A673 (cell line): Measurements from ENCODE around the gene TBL2. TPM values are rescaled to one million over a fixed set of nuclear protein-coding genes. Genes with fewer than 3 reads are reported as not detected.

Experiments used
- BruUV-seq: library from RNA; stranded (reverse); fragments of 400-500 nt; replicated peaks from 2 replicates; lab custom pipeline; 2021; lab: Mats Ljungman, UMichigan
- CTCF ChIA-PET: fragments of 300-600 bp; sonication (Branson Sonifier 250); formaldehyde crosslinking; loops from one replicate; lab custom pipeline; 2022; ENCODE audit warnings: antibody characterized with exemption; lab: Charles Lee
- POLR2A ChIA-PET: fragments of 300-600 bp; sonication (Branson Sonifier 250); formaldehyde crosslinking; loops from one replicate; lab custom pipeline; 2022; ENCODE audit warnings: antibody characterized with exemption; ENCODE audit not compliant: low non-redundant PET; lab: Charles Lee
- DNase-seq: peaks from one replicate; pipeline ENCODE4 v3.0.0-alpha.2; 2015; ENCODE audit warnings: low spot score
- H3K27ac ChIP-seq: fragments of 200-600 bp; sonication (generic); 2 replicates; pipeline ENCODE4 v1.5.1; 2016; ENCODE audit warnings: mixed run types, low read depth, mild to moderate bottlenecking, mixed read lengths, antibody characterized with exemption, low read length; ENCODE audit not compliant: poor library complexity, severe bottlenecking
- H3K27me3 ChIP-seq: fragments of 200-600 bp; sonication (generic); replicated peaks from 2 replicates; pipeline ENCODE4 v1.6.1; 2017; ENCODE audit warnings: mixed run types, low read depth, mild to moderate bottlenecking, mixed read lengths, antibody characterized with exemption, low read length; ENCODE audit not compliant: insufficient read depth, poor library complexity
- H3K36me3 ChIP-seq: fragments of 200-600 bp; sonication (generic); 2 replicates; pipeline ENCODE4 v1.6.1; 2016; ENCODE audit warnings: mixed run types, mild to moderate bottlenecking, mixed read lengths, antibody characterized with exemption, low read length; ENCODE audit not compliant: insufficient read depth, poor library complexity, severe bottlenecking
- H3K4me1 ChIP-seq: fragments of 200-600 bp; sonication (generic); 2 replicates; pipeline ENCODE4 v1.6.1; 2017; ENCODE audit warnings: mixed run types, mild to moderate bottlenecking, mixed read lengths, antibody characterized with exemption, low read length; ENCODE audit not compliant: insufficient read depth, poor library complexity, severe bottlenecking
- H3K4me3 ChIP-seq: fragments of 200-600 bp; sonication (generic); 2 replicates; pipeline ENCODE4 v1.5.1; 2016; ENCODE audit warnings: low read depth, mixed run types, mild to moderate bottlenecking, mixed read lengths, low read length; ENCODE audit not compliant: poor library complexity, severe bottlenecking
- H3K9me3 ChIP-seq: fragments of 200-600 bp; sonication (generic); 2 replicates; pipeline ENCODE4 v1.6.1; 2016; ENCODE audit warnings: mixed run types, low read depth, mild to moderate bottlenecking, mixed read lengths, antibody characterized with exemption, low read length; ENCODE audit not compliant: poor library complexity, severe bottlenecking
- CTCF ChIP-seq: fragments of 300-800, 200-600 bp; sonication (generic); conservative IDR thresholded peaks from 2 replicates; pipeline ENCODE4 v1.5.1; 2017; ENCODE audit warnings: low read depth, mild to moderate bottlenecking, antibody characterized with exemption, low read length, moderate library complexity, mixed read lengths
- EZH2 ChIP-seq: fragments of 200-600 bp; sonication (generic); IDR thresholded peaks from 2 replicates; pipeline ENCODE4 v1.6.1; 2017; ENCODE audit warnings: borderline replicate concordance, low read depth, mild to moderate bottlenecking, mixed read lengths, antibody characterized with exemption, low read length; ENCODE audit not compliant: poor library complexity, severe bottlenecking
- intact Hi-C: fragments of 100-400 bp; cut with micrococcal nuclease; formaldehyde crosslinking; loops from one replicate; pipeline ENCODE4 v1.10.0; 2022; ENCODE audit not compliant: unreplicated experiment
- total RNA-seq: library from RNA; stranded (reverse); gene quantifications from 2 replicates; pipeline ENCODE4 v1.2.3, GENCODE V29; 2021

TBL2 gene
- total RNA-seq, 1 experiment from 2014 or later = 51.9 TPM

GRCh38 chr7:73533742-73534141, 44.6 kb downstream of the TBL2 start:
- DNase-seq = no peak
- Histone ChIP-seq H3K4me1 (no peaks in the 10 kb centered on the region), H3K9me3 (no peaks in the 10 kb centered on the region), H3K36me3 (peaks cover 26% of the 10 kb centered on the region), H3K4me3 (no peak overlapping the region), H3K27ac (no peak overlapping the region), H3K27me3 (no peaks in the 10 kb centered on the region)
- TF ChIP-seq EZH2 (no peak), CTCF (no peak)
- POLR2A ChIA-PET = no interaction called here
- no TSS peak for BruUV-seq
- intact Hi-C loops = no loop called here
- CTCF ChIA-PET = no interaction called here

GRCh38 chr7:73532224-73532623, 46.2 kb downstream of the TBL2 start:
- no peak overlapping the region for H3K27ac ChIP-seq
- H3K4me3 ChIP-seq = no peak overlapping the region
- ChIA-PET POLR2A (no interaction called here), CTCF (no interaction called here)
- TF ChIP-seq EZH2 (no peak), CTCF (no peak)
- BruUV-seq = no TSS peak
- H3K36me3 ChIP-seq = peaks cover 12% of the 10 kb centered on the region
- no peaks in the 10 kb centered on the region for H3K9me3 ChIP-seq
- DNase-seq = no peak
- intact Hi-C loops = no loop called here
- H3K27me3 ChIP-seq = no peaks in the 10 kb centered on the region
- H3K4me1 ChIP-seq = peaks cover 13% of the 10 kb centered on the region

GRCh38 chr7:73530800-73531199, 47.6 kb downstream of the TBL2 start:
- H3K27ac ChIP-seq = no peak overlapping the region

More at GRCh38 chr7:73530800-73531199, 47.6 kb downstream of the TBL2 start:
- H3K9me3 ChIP-seq = no peaks in the 10 kb centered on the region
- POLR2A ChIA-PET = no interaction called here
- CTCF ChIA-PET = interaction anchor here (0.7 kb wide), 1 partner anchor 8 kb away, joined by 18 read pairs; no protein-coding TSS in a partner anchor
- DNase-seq = no peak
- no peaks in the 10 kb centered on the region for H3K27me3 ChIP-seq
- H3K4me3 ChIP-seq = no peak overlapping the region
- TF ChIP-seq EZH2 (no peak), CTCF (no peak)
- intact Hi-C loops = no loop called here
- H3K36me3 ChIP-seq = peaks cover under 1% of the 10 kb centered on the region
- BruUV-seq = no TSS peak
- H3K4me1 ChIP-seq = peaks cover 17% of the 10 kb centered on the region
